GM12878 (cell line): ENCODE data around the gene KDM4C. TPM values are rescaled to one million over a fixed set of nuclear protein-coding genes. Genes with fewer than 3 reads are reported as not detected.

Experiments
- ATAC-seq: fragments of 200-7000 bp; cut with Tn5 transposase; 3 replicates; pipeline ENCODE4 v1.9.1; 2020; ENCODE audit warnings: mild to moderate bottlenecking, moderate library complexity
- BruUV-seq: library from RNA; stranded (reverse); fragments of 400-500 nt; replicated peaks from 2 replicates; lab custom pipeline; 2021; lab: Mats Ljungman, UMichigan
- CTCF ChIA-PET: fragments of 300-600 bp; sonication (Branson Sonifier 250); formaldehyde crosslinking; extraction: SDS; loops from one replicate; lab custom pipeline; 2021; ENCODE audit warnings: inconsistent platforms; lab: Yijun Ruan, JAX
- POLR2A ChIA-PET: fragments of 350-600 bp; formaldehyde crosslinking; extraction: SDS; loops from one replicate; lab custom pipeline; 2021; ENCODE audit warnings: inconsistent platforms; lab: Charles Lee
- RAD21 ChIA-PET: fragments of 300-600 bp; sonication (Branson Sonifier 250); formaldehyde crosslinking; loops from one replicate; lab custom pipeline; 2023; ENCODE audit warnings: antibody characterized with exemption; ENCODE audit not compliant: unreplicated experiment; lab: Charles Lee
- SMC1A ChIA-PET: fragments of 300-600 bp; sonication (Branson Sonifier 250); formaldehyde crosslinking; loops from one replicate; lab custom pipeline; 2023; ENCODE audit not compliant: unreplicated experiment, uncharacterized antibody; lab: Charles Lee
- DNase-seq: peaks from one replicate; pipeline ENCODE4 v3.0.0-alpha.2; 2011; ENCODE audit warnings: low read depth, low spot score
- FAIRE-seq: peaks from 3 replicates; lab custom pipeline; 2011; peaks lifted over from hg19 to GRCh38; lab: Jason Lieb, UNC
- H2AFZ ChIP-seq: 2 replicates; pipeline ENCODE4 v1.6.0; 2011; ENCODE audit warnings: low read depth, low read length, control low read depth; ENCODE audit not compliant: control insufficient read depth
- H3K27ac ChIP-seq: 2 replicates; pipeline ENCODE4 v1.5.1; 2011; ENCODE audit warnings: control low read depth; ENCODE audit not compliant: control insufficient read depth, insufficient read depth
- H3K27me3 ChIP-seq, 2 experiments: replicated peaks in 1 of 2; 2 replicates each; pipeline versions ENCODE4 v1.6.0 to v1.6.1; 2011; ENCODE audit warnings: low read length in 1 of 2; ENCODE audit not compliant: control insufficient read depth in 2 of 2, insufficient read depth in 2 of 2
- H3K36me3 ChIP-seq, 2 experiments: 2 replicates each; pipeline ENCODE4 v1.5.1; 2011; ENCODE audit warnings: low read length in 1 of 2; ENCODE audit not compliant: control insufficient read depth in 2 of 2, insufficient read depth in 2 of 2
- H3K4me1 ChIP-seq: 2 replicates; pipeline ENCODE4 v1.6.1; 2011; ENCODE audit warnings: mild to moderate bottlenecking, low read length, moderate library complexity, mixed read lengths; ENCODE audit not compliant: control insufficient read depth, insufficient read depth
- H3K4me2 ChIP-seq: 2 replicates; pipeline ENCODE4 v1.6.0; 2011; ENCODE audit warnings: control low read depth; ENCODE audit not compliant: control insufficient read depth, insufficient read depth
- H3K4me3 ChIP-seq: fragments of 200-600 bp; sonication (generic); 2 replicates; pipeline ENCODE4 v1.5.1; 2016
- H3K79me2 ChIP-seq: 2 replicates; pipeline ENCODE4 v1.6.0; 2011; ENCODE audit warnings: low read length; ENCODE audit not compliant: control insufficient read depth, insufficient read depth
- H3K9ac ChIP-seq: 2 replicates; pipeline ENCODE4 v1.8.0; 2011; ENCODE audit warnings: low read length, control low read depth, mixed read lengths; ENCODE audit not compliant: control insufficient read depth, insufficient read depth
- H3K9me3 ChIP-seq: replicated peaks from 3 replicates; pipeline ENCODE4 v1.5.1; 2011; ENCODE audit warnings: mild to moderate bottlenecking, low read length; ENCODE audit not compliant: control insufficient read depth, insufficient read depth
- H4K20me1 ChIP-seq: 2 replicates; pipeline ENCODE4 v1.6.0; 2011; ENCODE audit not compliant: control insufficient read depth, insufficient read depth
- BACH1 ChIP-seq: fragments of 450-650 bp; IDR thresholded peaks from 2 replicates; pipeline ENCODE4 v1.6.1; 2017; ENCODE audit warnings: mild to moderate bottlenecking, borderline replicate concordance
- CHD1 ChIP-seq: IDR thresholded peaks from 2 replicates; pipeline ENCODE4 v1.6.1; 2012; ENCODE audit warnings: low read depth, low read length, improper control_type of control experiment
- EGR1 ChIP-seq, 2 experiments: IDR thresholded peaks; 1 replicate in 1 of 2; 2 replicates in 1 of 2; pipeline ENCODE4 v1.6.1; 2011 to 2012; ENCODE audit warnings: low read depth in 2 of 2, low read length in 2 of 2, borderline replicate concordance in 1 of 2, mild to moderate bottlenecking in 1 of 2, moderate library complexity in 1 of 2
- FOXM1 ChIP-seq: IDR thresholded peaks from 2 replicates; pipeline ENCODE4 v1.6.1; 2012; ENCODE audit warnings: low read depth, mild to moderate bottlenecking, inconsistent platforms, low read length, moderate library complexity
- IRF4 ChIP-seq: IDR thresholded peaks from 2 replicates; pipeline ENCODE4 v1.6.1; 2011; ENCODE audit warnings: low read depth, low read length
- JUNB ChIP-seq: IDR thresholded peaks from 2 replicates; pipeline ENCODE4 v1.6.1; 2016; ENCODE audit warnings: antibody characterized with exemption, mild to moderate bottlenecking
- KAT2A ChIP-seq: conservative IDR thresholded peaks from 2 replicates; pipeline ENCODE4 v1.6.1; 2011; ENCODE audit warnings: low read depth, low read length; ENCODE audit not compliant: control insufficient read depth
- MAX ChIP-seq: IDR thresholded peaks from 2 replicates; pipeline ENCODE4 v1.6.1; 2012; ENCODE audit warnings: low read depth, low read length, improper control_type of control experiment
- NFYB ChIP-seq: IDR thresholded peaks from 2 replicates; pipeline ENCODE4 v1.6.1; 2011; ENCODE audit warnings: low read depth, mild to moderate bottlenecking, low read length, improper control_type of control experiment, moderate library complexity; ENCODE audit not compliant: insufficient read depth
- NRF1 ChIP-seq: conservative IDR thresholded peaks from 2 replicates; pipeline ENCODE4 v1.6.1; 2011; ENCODE audit warnings: mild to moderate bottlenecking, low read depth, low read length, improper control_type of control experiment
- PML ChIP-seq: IDR thresholded peaks from 2 replicates; pipeline ENCODE4 v1.6.1; 2012; ENCODE audit warnings: low read length, inconsistent platforms
- SMAD1 ChIP-seq: fragments of 450-650 bp; IDR thresholded peaks from 2 replicates; pipeline ENCODE4 v1.6.1; 2018; ENCODE audit warnings: mild to moderate bottlenecking, low read depth; ENCODE audit not compliant: partially characterized antibody
- SP1 ChIP-seq: IDR thresholded peaks from one replicate; pipeline ENCODE4 v1.6.1; 2011; ENCODE audit warnings: low read depth, low read length
- TCF7 ChIP-seq: IDR thresholded peaks from 2 replicates; pipeline ENCODE4 v1.6.1; 2014; ENCODE audit warnings: antibody characterized with exemption, borderline replicate concordance
- YY1 ChIP-seq: IDR thresholded peaks from 2 replicates; pipeline ENCODE4 v1.6.1; 2011; ENCODE audit warnings: low read depth, mild to moderate bottlenecking, low read length
- ZSCAN29 ChIP-seq: fragments of 450-650 bp; IDR thresholded peaks from 2 replicates; pipeline ENCODE4 v1.6.1; 2017; ENCODE audit warnings: mild to moderate bottlenecking, moderate library complexity
- ZZZ3 ChIP-seq: IDR thresholded peaks from 2 replicates; pipeline ENCODE4 v1.6.1; 2011; ENCODE audit warnings: low read depth; ENCODE audit not compliant: control insufficient read depth, insufficient read length
- WGBS: methylation state at CpG from one replicate; pipeline ENCODE4 v1.1.6; 2016; ENCODE audit warnings: low lambda C conversion rate; ENCODE audit not compliant: insufficient replicate concordance, insufficient coverage; ENCODE audit errors: missing lambda C conversion rate; 5-methylcytosine and 5-hydroxymethylcytosine counted together
- in situ Hi-C: fragments of 300-500 bp; cut with MboI; formaldehyde crosslinking; loops from 9 replicates; pipeline ENCODE4 v1.14.3; 2018; ENCODE audit warnings: mixed read lengths
- intact Hi-C: fragments of 100-400 bp; cut with micrococcal nuclease; formaldehyde crosslinking; loops from one replicate; pipeline ENCODE4 v1.14.2; 2022; ENCODE audit not compliant: unreplicated experiment
- polyA plus RNA-seq, 11 experiments: library from polyadenylated mRNA; depleted of rRNA in 4 of 11; unstranded in 6 of 11; stranded (reverse) in 5 of 11; fragments of >200 nt; fragmentation: Nextera tagmentation in 4 of 11; fragmentation: Illumina TruSeq in 1 of 11; extraction: Ambion mirVana in 4 of 11; extraction: Trizol in 1 of 11; gene quantifications; 1 replicate in 1 of 11; 2 replicates in 10 of 11; pipeline versions ENCODE4 v1.2.1 to v1.2.3, GENCODE V29; 2011 to 2016; ENCODE audit warnings: inconsistent platforms in 2 of 11, missing spikeins in 2 of 11, low read depth in 1 of 11
- total RNA-seq, 4 experiments: library from RNA; depleted of rRNA in 3 of 4; stranded (reverse); fragments of >200 nt in 3 of 4; fragmentation: Illumina TruSeq in 1 of 4; extraction: Trizol in 1 of 4; gene quantifications; 2 replicates each; pipeline versions ENCODE4 v1.2.1 to v1.2.3, GENCODE V29; 2013 to 2021
- TF ChIP-seq, protein P1 (sequence below): fragments of 450-650 bp; IDR thresholded peaks from 2 replicates; pipeline ENCODE4 v1.6.1; 2017; ENCODE audit warnings: mild to moderate bottlenecking
- TF ChIP-seq, protein P2 (sequence below): fragments of 450-650 bp; formaldehyde crosslinking; IDR thresholded peaks from 2 replicates; pipeline ENCODE4 v1.4.0; 2022; ENCODE audit warnings: mild to moderate bottlenecking, moderate library complexity

The KDM4C gene
- total and polyA plus RNA-seq, 10 of the 15 experiments (the other 5 are each of a cell fraction or from before 2014, with no cell fraction given): 6.8 to 41.2 (median 20.1) TPM

DNA sequence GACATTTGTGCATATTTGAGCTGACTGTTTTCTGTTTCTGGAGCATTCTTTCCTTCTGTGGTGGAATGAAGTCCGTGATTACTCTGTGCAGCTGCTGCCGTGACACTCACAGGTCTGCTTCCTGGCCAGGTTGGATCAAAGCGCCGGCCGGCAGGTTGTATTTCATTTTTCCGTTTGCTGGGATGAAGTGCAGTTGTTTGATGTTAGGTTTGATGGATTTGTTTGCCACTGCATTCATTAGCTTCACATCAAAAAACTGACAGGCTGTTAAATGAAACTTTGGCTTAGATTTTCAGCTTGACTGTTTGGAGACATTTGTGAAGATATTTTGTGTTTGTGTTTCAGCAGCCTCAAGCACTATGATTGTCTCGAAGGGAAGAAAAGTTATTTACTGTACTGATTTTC is 140.1 kb downstream of the KDM4C start (continued):
- TF ChIP-seq MAX: no peak
- no peak for TF ChIP-seq TCF7
- no peak for TF ChIP-seq IRF4
- no peak for TF ChIP-seq BACH1

- Histone ChIP-seq H3K27me3 (no peaks in the 10 kb centered on the region), H3K9me3 (no peaks in the 10 kb centered on the region), H3K4me1 (peaks cover 8% of the 10 kb centered on the region; the same call in 1 of the 2 replicates), H2AFZ (no peak overlapping the region), H3K27ac (no peak overlapping the region), H3K79me2 (no peaks in the 10 kb centered on the region), H3K4me2 (no peak overlapping the region), H4K20me1 (no peaks in the 10 kb centered on the region), H3K36me3 (no peaks in the 10 kb centered on the region; a peak in 1 of 4 replicates), H3K4me3 (no peak overlapping the region), H3K9ac (no peak overlapping the region)
- no peak for ATAC-seq
- POLR2A ChIA-PET: no interaction called here
- CTCF ChIA-PET: no interaction called here
- no TSS peak for BruUV-seq
- DNase-seq: no peak
- SMC1A ChIA-PET: interaction anchor here (0.6 kb wide), 1 partner anchor 170 kb away, joined by 3 read pairs; no protein-coding TSS in a partner anchor
- intact Hi-C loops (no loop called here), in situ Hi-C loops (no loop called here)
- RAD21 ChIA-PET: no interaction called here
- FAIRE-seq: no peak
- 96% methylated on average over 1 of the region's 1 CpG for WGBS
- TF ChIP-seq ZZZ3: no peak
- TF ChIP-seq EGR1 (IDR thresholded peaks at IDR 0.05; ENCODE audit: borderline replicate concordance in 1 of 2, low read depth in 2 of 2, low read length in 2 of 2): no peak
- TF ChIP-seq SP1: no peak
- TF ChIP-seq NFYB: no peak
- no peak for TF ChIP-seq FOXM1
- no peak for TF ChIP-seq JUNB
- TF ChIP-seq ZSCAN29: no peak
- TF ChIP-seq KAT2A: no peak
- no peak for TF ChIP-seq PML
- TF ChIP-seq YY1: no peak
- TF ChIP-seq, protein P1, sequence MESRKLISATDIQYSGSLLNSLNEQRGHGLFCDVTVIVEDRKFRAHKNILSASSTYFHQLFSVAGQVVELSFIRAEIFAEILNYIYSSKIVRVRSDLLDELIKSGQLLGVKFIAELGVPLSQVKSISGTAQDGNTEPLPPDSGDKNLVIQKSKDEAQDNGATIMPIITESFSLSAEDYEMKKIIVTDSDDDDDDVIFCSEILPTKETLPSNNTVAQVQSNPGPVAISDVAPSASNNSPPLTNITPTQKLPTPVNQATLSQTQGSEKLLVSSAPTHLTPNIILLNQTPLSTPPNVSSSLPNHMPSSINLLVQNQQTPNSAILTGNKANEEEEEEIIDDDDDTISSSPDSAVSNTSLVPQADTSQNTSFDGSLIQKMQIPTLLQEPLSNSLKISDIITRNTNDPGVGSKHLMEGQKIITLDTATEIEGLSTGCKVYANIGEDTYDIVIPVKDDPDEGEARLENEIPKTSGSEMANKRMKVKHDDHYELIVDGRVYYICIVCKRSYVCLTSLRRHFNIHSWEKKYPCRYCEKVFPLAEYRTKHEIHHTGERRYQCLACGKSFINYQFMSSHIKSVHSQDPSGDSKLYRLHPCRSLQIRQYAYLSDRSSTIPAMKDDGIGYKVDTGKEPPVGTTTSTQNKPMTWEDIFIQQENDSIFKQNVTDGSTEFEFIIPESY: no peak
- TF ChIP-seq, protein P2, sequence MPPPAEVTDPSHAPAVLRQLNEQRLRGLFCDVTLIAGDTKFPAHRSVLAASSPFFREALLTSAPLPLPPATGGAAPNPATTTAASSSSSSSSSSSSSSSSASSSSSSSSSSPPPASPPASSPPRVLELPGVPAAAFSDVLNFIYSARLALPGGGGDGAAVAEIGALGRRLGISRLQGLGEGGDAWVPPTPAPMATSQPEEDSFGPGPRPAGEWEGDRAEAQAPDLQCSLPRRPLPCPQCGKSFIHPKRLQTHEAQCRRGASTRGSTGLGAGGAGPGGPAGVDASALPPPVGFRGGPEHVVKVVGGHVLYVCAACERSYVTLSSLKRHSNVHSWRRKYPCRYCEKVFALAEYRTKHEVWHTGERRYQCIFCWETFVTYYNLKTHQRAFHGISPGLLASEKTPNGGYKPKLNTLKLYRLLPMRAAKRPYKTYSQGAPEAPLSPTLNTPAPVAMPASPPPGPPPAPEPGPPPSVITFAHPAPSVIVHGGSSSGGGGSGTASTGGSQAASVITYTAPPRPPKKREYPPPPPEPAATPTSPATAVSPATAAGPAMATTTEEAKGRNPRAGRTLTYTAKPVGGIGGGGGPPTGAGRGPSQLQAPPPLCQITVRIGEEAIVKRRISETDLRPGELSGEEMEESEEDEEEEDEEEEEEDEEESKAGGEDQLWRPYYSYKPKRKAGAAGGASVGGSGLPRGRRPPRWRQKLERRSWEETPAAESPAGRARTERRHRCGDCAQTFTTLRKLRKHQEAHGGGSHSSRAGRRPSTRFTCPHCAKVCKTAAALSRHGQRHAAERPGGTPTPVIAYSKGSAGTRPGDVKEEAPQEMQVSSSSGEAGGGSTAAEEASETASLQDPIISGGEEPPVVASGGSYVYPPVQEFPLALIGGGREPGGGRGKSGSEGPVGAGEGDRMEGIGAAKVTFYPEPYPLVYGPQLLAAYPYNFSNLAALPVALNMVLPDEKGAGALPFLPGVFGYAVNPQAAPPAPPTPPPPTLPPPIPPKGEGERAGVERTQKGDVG (CRISPR knock-in tag): no peak
- TF ChIP-seq NRF1: no peak
- TF ChIP-seq SMAD1: no peak
- no peak for TF ChIP-seq CHD1
Measured at GRCh38 chr9:6899274-6899673, 141.5 kb downstream of the KDM4C start.
